ENCODE results near the gene VSTM2L.

GRCh38 chr20:37876863-37877262, 26.1 kb upstream of the VSTM2L start:
- TF ChIP-seq CTCF (conservative IDR thresholded peaks at IDR 0.05 in 1 of 2, IDR thresholded peaks at IDR 0.05 in 1 of 2; ENCODE audit: low read depth in 1 of 2, low read length in 2 of 2) (no peak), EZH2 (IDR thresholded peaks at IDR 0.05; ENCODE audit: low read length, missing control alignments) (no peak)

All from fibroblast of lung (primary cell).